ENCODE measurements around the gene ITGB1BP2. TPM values are rescaled to one million over a fixed set of nuclear protein-coding genes. Genes with fewer than 3 reads are reported as not detected.

Gene ITGB1BP2
- 2.8 TPM for total RNA-seq (ENCODE audit: unreplicated experiment)
- long read RNA-seq: 0 reads

GRCh38 chrX:71301195-71301924 lies at the start of gene ITGB1BP2:
Gene ITGB1BP2, plus strand, starts transcription at chrX:71301750. Its CDS starts 57 bp downstream, at chrX:71301807.
- DNase-seq (ENCODE audit: low spot score): no peak
- peak within 1 kb of the TSS; percentile 30 for H3K27ac Mint-ChIP-seq (ENCODE audit: unreplicated experiment)
- TF ChIP-seq CTCF (IDR thresholded peaks at IDR 0.05; ENCODE audit: unreplicated experiment): no peak
- no peaks in the 10 kb centered on the region for H3K9me3 Mint-ChIP-seq (ENCODE audit: unreplicated experiment)
- H3K36me3 Mint-ChIP-seq (ENCODE audit: low read depth, unreplicated experiment): peaks cover 24% of the 10 kb centered on the region
- H3K27me3 Mint-ChIP-seq (ENCODE audit: unreplicated experiment): peaks cover 1% of the 10 kb centered on the region
- no peak within 1 kb of the TSS for H3K4me3 Mint-ChIP-seq (ENCODE audit: unreplicated experiment)
- peaks cover 10% of the 10 kb centered on the region for H3K4me1 Mint-ChIP-seq (ENCODE audit: unreplicated experiment)

GRCh38 chrX:71252221-71252620 lies 49.3 kb upstream of the ITGB1BP2 start:
- Mint-ChIP-seq H3K4me1 (ENCODE audit: unreplicated experiment) (peaks cover 16% of the 10 kb centered on the region), H3K36me3 (ENCODE audit: low read depth, unreplicated experiment) (peaks cover 18% of the 10 kb centered on the region), H3K27me3 (ENCODE audit: unreplicated experiment) (peaks cover 4% of the 10 kb centered on the region), H3K27ac (ENCODE audit: unreplicated experiment) (peak overlapping the region; percentile 57), H3K4me3 (ENCODE audit: unreplicated experiment) (peak overlapping the region; percentile 77), H3K9me3 (ENCODE audit: unreplicated experiment) (no peaks in the 10 kb centered on the region)
- no peak for TF ChIP-seq CTCF (IDR thresholded peaks at IDR 0.05; ENCODE audit: unreplicated experiment)
- DNase-seq (ENCODE audit: low spot score): no peak

GRCh38 chrX:71253253-71254091 lies 48.1 kb upstream of the ITGB1BP2 start:
- Mint-ChIP-seq H3K36me3 (ENCODE audit: low read depth, unreplicated experiment) (peaks cover 15% of the 10 kb centered on the region), H3K27ac (ENCODE audit: unreplicated experiment) (peak overlapping the region; percentile 57), H3K27me3 (ENCODE audit: unreplicated experiment) (peaks cover 4% of the 10 kb centered on the region), H3K9me3 (ENCODE audit: unreplicated experiment) (no peaks in the 10 kb centered on the region), H3K4me1 (ENCODE audit: unreplicated experiment) (peaks cover 16% of the 10 kb centered on the region), H3K4me3 (ENCODE audit: unreplicated experiment) (peak overlapping the region; percentile 93)
- TF ChIP-seq CTCF (IDR thresholded peaks at IDR 0.05; ENCODE audit: unreplicated experiment): peak; percentile 35
- DNase-seq (ENCODE audit: low spot score): peak; percentile 61

GRCh38 chrX:71254092-71254963 lies 47.2 kb upstream of the ITGB1BP2 start, which contains the start of gene ZMYM3:
Gene ZMYM3, minus strand, starts transcription at chrX:71254140. Its CDS starts 885 bp downstream, at chrX:71253255.
- Mint-ChIP-seq H3K27me3 (ENCODE audit: unreplicated experiment) (peaks cover 4% of the 10 kb centered on the region), H3K9me3 (ENCODE audit: unreplicated experiment) (no peaks in the 10 kb centered on the region), H3K4me1 (ENCODE audit: unreplicated experiment) (peaks cover 16% of the 10 kb centered on the region), H3K36me3 (ENCODE audit: low read depth, unreplicated experiment) (peaks cover 6% of the 10 kb centered on the region), H3K4me3 (ENCODE audit: unreplicated experiment) (peak within 1 kb of the TSS; percentile 93), H3K27ac (ENCODE audit: unreplicated experiment) (peak within 1 kb of the TSS; percentile 86)
- peak; percentile 83 for DNase-seq (ENCODE audit: low spot score)
- no peak for TF ChIP-seq CTCF (IDR thresholded peaks at IDR 0.05; ENCODE audit: unreplicated experiment)

Data from endothelial cell (in vitro differentiated cells).